Activated CD8-positive, alpha-beta memory T cell treated with anti-CD3 and anti-CD28 coated beads, Interleukin-2, amount 50 U/mL, for 1 hour (primary cell): ENCODE data around the gene OVAAL.

Experiments used
- DNase-seq: peaks from one replicate; pipeline ENCODE4 v3.0.0-alpha.2; 2020; ENCODE audit errors: extremely low read depth

The OVAAL gene

DNA sequence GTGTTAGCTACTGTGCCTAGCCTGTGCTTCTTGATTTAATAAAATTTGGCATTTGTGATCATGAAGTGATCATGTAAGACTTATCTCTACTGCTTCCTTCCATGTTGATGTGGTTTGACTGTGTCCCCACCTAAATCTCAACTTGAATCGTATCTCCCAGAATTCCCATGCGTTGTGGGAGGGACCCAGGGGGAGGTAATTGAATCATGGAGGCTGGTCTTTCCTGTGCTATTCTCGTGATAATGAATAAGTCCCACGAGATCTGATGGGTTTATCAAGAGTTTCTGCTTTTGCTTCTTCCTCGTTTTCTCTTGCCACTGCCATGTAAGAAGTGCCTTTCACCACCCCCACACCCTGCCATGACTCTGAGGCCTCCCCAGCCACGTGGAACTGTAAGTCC, at the start of gene OVAAL:
Gene OVAAL (plus strand): TSS at position 301 of the 400 bp plus-strand sequence.
- no peak for DNase-seq

DNA sequence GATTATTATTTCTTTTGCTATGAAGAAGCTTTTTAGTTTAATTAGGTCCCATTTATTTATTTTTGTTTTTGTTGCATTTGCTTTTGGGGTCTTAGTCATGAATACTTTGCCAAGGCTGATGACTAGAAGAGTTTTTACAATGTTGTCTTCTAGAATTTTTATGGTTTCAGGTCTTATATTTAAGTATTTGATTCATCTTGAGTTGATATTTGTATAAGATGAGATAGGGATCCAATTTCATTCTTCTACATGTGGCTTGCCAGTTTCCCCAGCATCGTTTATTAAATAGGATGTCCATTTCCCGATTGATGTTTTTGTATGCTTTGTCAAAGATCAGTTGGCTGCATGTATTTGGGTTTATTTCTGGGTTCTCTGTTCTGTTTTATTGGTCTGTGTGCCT, 47.9 kb upstream of the OVAAL start:
- DNase-seq = no peak

DNA sequence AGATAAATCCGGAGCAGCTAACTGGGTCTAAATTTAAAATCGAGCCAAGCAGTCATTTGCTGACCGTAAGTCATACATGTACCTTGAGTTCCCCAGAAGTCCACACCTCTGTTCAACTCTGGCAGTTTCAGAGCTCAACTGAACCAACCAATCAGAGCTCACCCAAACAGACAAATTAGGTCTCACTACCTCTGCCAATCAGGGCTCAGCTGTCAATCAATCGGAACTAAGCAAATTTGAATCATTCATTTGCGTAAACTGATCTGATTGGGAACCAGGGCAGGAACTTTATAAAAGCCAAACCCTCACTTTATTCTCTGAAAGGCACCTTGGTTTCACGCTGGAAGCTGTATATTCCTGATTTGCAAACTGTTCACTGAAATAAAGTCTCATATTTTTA, 45.2 kb upstream of the OVAAL start:
- no peak for DNase-seq

DNA sequence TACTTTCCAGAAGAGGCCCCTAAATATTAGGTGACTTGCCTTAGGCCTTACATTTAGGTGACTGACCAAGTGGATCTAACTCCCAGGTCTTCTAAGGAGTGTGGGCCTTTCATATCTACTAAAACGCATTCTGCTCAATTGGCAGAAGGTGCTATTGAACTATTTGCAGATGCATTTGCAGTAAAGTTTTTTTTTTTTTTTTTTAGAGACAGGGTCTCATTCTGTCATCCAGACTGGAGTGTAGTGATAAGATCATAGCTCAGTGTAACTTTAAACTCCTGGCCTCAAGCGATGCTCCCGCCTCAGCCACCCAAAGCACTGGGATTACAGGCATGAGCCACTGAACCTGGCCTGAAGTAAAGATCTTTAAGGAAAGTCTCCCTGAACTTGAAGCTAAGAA, 43.4 kb upstream of the OVAAL start:
- DNase-seq = no peak

DNA sequence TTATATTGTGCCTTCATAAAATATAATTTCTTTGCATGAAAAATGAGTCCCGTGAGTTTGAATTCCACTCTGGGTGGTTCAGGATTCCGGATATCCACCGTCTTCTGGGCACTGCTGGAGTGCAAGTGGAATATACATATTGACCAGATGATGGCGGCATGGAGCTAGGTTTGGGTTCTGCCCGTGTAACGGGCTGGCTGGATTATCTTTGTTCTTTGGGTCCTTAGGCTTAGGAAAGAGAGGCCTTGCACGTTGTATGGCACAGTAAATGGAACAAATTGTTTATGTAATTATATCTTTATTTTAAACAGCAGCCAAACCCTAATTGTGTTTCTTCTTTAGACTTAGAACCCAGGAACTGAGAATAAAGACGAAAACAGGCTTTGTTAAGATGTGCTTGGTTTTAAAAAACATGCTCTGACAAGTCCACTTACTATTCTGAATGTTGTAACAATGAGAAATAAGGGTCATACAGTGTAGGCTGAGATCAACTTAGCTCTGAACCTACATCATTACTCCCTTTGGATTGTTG, 42.8 kb upstream of the OVAAL start:
- peak; percentile 24 for DNase-seq

DNA sequence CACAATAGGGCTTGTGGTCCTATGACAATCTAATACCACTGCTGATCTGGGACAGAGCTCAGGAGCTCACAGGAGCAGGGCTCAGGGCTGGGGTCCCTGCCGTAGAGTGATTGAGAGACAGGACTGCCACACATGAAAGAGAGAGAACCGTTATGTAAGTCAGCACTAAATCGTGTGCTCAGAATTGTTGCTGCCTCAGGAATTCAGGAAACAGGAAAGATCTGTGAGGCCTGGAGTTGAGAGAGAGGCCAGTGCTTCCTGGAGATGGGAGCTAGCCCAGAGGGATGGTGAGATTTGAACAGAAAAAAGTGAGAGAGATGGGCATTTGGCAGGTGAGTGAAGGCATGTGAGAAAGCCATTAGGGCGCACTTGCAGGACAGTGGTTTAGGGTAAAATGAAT, 38.9 kb upstream of the OVAAL start:
- DNase-seq = no peak

DNA sequence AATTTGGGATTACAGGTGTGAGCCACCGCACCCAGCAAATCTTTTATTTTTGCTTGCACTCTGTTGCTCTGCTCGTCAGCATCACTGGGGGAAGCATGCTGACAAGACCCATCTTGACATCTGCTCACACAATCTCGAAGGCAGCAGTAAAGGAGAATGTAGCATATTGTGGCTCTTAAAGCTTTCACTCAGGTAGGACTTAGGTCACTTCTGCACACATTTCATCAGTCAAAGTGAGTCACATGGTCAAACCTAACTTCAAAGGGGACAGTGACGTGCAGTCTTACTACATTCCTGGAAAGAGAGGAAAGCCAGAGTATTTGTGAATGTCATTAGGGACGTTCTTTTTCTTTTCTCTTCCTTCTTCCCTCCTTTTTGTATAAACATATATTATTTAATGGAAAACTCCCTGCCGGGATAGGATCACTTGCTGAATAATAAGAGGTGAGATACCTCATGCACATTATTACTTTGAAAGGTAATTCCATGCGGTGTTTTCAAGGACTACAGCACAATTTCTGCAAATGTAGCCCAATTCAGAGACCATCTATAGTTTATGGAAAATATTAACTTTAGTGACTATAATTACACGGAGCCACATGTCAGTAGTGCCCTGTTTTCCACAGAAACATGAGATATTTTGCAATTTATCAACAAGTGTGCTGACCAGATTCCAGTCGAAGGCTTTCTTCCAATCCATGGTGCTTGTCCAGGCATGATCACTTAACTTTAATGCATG, 37.1 kb upstream of the OVAAL start:
- DNase-seq = no peak

DNA sequence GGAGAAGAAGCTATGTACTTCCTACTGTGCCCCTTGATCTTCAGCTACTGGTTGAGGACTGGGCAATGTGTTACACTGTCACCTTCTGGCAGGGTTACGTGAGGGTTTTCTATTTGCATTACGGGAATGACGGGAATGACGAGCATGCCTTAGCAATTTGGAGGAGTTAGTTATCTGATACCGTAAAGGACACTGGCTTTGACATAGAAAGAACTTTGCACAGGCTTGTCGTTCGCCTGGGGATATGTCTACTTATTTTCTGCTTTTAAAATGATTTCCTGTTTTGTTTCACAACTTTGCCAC, 36.6 kb upstream of the OVAAL start:
- DNase-seq = no peak

DNA sequence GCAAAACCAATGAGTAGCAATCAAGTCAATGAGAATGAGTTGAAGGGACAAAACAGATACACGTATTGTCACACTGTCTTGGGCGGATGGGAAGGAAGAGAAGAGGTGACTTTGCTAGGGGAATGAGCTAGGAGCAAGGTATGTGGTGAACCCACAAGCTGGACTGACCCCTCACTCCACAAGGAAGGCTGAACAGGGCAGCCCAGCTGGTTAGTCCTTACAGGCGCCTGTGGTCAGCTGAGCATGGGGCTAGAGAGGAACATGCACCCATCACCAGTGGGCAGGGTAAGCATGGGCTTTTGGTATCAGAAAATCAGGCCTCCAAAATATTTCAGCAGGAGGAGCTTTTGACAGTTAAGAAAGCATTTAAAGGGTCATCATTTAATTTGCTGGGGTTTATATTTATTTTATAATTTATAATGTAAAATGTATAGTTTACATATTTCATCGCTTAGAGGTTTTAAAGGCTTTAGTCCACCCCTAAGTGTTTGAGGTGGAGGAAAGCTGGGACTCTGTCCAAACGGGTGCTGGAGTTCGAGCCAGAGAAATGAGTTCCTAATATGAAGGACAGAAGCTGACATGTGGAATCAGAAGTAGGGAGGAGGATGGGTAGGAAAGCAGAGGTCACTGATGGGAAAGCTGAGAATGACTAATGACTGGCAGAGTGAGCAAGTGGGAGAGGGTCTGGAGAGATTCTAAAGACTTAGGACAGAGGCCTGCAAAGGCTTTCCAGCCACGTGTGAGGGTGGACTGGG, 34.4 kb upstream of the OVAAL start:
- DNase-seq = no peak

DNA sequence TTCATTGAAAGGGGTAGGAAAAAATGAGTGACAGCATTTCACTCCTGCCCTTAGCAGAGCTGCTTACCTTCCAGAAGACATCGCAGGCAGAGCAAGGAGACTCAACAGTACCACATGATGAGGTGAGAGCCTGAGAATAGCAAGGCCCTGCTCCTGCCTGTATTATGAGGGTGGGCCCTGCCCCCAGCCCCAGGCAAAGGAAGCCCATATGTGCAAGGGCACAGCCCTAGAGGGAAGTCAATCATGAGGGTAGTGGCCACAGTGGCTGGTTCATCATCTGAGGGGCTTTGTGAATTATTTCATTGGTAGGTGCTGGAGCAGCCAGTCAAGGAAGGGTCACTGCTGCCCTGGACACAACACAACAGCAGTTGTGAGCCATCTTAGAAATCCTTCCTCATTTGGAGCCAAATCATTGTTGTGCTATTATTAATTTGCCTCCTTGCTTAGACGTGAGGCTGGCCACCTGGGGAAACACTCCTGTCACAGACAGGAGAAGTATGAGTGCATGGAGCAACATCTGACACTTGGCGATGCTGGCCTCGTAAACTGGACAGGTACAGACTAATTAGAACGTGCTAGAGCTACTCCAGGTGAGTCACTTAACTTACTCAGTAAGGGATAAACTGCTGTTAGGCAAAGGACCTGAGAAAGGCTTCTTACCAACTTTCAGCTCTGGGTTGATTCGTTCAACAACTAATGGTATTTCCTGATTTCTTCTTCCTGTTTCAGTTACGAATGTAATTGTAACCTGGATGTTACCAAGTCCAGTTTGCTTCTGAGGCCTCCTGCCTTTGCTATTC, 33.6 kb upstream of the OVAAL start:
- no peak for DNase-seq

DNA sequence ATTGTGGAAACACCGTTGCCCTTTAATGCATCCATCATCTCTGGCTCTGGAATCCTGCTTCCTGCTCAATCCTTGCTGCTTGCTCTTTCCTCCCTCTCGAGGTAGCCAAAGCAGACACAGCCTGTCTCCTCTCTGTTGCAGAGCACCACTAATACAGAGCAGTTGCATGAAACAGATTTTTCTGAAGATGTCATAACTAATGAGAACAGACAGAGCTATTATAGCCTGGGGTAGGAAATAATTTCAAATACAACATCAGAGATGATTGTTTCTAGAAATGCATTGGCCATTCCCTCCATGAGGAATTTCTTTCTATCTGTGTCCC, 33.1 kb upstream of the OVAAL start:
- no peak for DNase-seq

DNA sequence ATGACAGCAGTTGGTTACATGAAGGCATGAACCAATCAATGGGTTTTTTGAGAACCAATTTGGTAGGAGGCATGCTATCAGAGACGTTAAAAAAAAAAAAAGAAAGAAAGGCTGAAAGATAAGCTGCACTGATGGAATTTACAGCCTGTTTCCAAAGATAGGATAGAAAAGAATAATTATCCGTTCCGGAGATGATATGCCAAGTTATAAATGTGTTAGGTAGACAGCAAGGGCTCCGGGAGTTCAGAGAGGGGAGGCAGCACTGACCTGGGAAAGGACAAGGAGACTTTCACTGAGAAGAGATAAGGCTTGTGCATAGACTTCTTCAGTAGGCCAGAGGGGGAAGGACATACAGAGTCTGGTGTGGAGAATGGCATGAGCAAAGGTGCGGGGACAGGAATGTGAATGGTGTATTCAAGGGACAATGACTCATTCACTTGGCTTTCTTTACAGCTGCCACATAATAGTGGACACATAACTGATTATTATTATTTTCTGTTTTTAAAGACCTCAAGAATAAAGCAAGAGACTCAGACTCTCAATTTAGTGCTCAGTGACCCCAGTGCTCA, 31.6 kb upstream of the OVAAL start:
- no peak for DNase-seq

DNA sequence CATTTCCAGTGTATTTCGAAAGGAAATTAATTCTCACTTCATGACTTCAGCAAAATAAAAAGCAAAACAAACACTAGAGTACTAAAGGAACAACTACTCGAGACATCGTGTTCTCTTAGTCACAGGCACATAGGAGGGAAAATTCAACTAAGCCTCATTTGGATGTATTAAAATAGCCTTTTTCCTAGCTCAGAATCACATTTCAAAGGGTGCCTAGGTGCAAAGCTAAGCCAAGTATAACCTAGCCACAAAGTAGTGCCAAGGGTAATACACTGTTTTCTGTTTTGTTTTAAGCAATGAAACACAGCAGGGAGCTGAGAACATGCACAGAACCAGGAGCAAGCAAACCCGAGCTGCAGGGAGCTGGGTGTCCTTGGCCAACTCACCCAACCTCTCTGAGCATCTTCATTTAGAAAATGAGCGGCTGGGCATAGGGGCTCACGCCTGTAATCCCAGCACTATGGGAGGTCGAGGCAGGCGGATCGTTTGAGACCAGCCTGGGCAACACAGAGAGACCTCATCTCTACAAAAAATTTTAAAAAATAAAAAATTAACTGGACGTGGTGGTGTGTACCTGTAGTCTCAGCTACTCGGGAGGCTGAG, 29.8 kb upstream of the OVAAL start:
- no peak for DNase-seq

DNA sequence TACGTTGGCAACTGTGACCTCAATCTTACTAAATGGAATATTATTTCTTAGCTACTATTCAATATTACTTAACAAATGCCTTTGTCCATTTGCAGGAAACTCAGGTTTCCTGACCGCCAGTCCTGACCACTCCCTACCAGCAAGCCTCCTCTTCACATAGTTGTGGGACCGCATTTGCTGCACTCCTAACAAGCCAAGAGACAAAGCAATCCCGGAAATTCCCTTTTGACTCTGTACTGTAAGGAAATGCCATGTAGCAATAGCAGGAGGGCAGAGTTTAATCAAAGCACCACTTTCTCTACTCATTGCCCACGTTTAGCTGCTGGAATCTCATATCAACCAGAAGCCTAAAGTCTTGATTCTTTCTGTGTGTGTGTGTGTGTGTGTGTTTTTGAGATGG, 28.3 kb upstream of the OVAAL start:
- DNase-seq = no peak

DNA sequence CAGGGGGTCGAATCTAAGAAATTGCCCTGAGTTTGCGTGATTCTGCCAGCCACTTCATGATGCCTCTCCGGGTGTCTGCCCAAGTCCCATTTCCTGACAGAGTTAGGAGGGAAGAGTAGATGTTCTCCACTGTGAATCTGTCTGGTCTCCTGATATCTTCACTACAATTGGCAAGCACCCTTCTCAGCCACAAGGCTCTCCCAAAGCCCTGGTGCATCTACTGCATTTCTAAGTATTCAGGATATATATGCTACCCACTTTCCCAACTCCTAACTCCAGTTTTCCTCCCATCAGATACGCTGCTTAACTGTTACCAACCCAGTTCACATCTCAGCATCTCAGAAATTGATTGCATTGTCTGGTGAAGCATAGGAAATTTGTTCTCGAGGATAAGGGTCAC, 25.9 kb upstream of the OVAAL start:
- DNase-seq = no peak

DNA sequence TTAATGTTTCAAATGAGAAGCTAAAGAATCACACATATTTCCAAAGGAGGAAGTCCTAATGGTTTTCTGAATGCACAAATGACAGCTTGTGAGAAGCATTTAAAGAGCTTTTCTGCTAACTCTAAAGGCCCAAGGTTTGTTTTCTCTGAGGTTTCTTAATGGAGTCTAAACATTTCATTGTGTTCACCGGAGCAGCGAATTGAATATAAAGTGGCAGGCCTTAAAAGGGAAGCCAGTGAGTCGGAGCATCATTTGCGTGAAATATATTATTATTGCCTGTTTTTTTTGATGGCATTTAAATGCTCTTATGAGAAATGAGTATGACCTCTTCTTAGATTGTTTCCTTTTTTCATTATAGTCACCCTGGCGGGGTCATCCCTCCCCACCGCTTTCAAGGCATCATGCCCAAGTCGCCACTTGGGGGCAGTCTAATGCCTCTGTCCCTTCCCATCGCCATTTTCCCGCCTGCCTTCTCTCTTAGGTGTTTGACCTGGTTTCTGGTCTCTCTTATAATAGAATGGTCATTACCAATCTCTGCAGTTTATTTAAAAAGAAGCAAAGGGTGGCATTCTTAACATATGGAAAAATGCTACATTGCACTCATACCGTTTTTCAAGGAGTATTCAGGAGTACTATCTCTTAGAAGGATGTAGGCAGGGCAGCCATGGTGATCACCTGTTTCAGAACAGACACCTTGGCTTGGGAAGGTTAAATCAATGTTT, 25.3 kb upstream of the OVAAL start:
- DNase-seq = no peak

DNA sequence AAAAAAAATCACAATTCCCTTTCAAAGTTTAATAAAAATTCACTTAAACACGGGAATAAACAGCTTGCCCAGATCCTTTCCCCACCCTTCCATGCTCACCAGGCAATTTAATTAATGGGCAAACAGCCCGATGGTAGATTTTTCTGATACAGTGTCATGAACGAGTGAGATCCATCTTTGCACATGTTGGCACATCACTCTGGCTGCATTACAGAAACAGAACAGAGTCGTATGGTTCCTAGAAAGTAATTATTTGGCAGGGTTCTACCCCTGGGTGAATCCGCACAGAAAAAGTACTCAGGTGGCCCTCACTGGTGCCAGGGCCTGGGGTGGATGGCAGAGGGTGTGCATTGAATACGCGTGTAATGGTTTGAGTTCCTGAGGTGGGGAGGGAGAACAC, 24.6 kb upstream of the OVAAL start:
- no peak for DNase-seq

DNA sequence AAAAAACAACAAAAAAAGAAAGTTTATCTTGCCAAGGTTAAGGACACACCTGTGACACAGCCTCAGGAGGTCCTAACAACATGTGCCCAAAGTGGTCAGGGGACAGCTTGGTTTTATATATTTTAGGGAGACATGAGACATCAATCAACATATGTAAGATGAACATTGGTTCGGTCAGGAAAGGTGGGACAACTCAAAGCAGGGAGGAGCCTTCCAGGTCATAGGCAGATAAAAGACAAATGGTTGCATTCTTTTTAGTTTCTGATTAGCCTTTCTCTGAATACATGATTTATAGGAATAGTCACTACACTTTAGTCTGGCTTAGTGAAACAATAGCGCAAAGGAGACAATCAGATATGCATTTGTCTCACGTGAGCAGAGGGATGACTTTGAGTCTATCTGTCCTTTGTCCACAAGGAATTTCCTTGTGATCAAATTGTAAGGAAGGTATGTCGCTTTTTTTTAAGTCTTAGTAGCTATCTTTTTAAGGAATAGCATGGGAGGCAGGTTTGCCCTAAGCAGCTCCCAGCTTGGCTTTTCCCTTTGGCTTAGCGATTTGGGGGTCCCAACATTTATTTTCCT, 23.3 kb upstream of the OVAAL start:
- DNase-seq = no peak

DNA sequence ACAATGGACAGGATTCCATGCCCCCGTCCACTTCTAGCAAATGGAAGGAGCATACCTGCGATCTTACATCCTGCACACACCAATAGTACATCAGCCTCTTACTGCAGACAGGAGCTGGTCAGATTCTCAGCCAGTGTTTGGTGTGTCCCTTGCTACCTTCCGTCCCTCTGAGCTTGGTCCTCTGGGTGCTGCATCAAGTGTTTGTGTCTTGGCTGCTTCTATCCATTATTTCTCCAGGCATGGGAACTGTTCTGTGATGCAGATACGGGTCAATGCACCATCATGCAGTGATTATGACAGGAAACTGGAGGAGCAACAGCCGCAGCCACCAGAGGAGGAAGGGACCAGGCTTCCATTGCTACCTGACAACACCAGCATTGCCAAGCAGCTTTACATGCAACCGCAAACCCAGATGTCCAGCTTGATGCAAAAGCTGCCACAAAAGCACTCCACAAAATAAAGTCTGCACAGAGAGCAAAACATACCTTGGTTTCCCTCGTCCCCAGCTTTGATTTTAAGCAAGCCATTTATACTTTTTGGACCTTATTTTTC, 21.9 kb upstream of the OVAAL start:
- no peak for DNase-seq

DNA sequence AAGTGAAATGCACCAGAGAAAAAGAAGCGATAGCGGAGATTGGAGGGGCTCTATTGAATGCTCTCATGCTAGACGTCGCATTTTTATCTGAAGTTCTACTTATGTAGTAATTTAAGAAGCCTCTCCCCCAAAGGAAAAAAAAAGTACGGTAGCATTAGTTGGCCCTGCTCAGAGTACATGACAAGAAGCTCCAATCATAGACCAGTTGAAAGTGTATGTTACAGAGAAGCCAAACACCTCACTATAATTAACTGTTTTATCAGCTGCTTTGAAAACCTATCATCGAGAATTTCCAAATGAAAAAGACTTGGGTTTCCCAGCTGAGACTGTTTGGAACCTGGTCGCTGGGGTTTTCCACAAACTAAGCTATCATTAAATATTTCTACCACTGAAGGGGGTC, 19.6 kb upstream of the OVAAL start:
- DNase-seq = no peak
